GM12878 (cell line): Measurements from ENCODE around the gene SPAG17. TPM values are rescaled to one million over a fixed set of nuclear protein-coding genes. Genes with fewer than 3 reads are reported as not detected.

Experiments used
- ATAC-seq: fragments of 200-7000 bp; cut with Tn5 transposase; 3 replicates; pipeline ENCODE4 v1.9.1; 2020; ENCODE audit warnings: mild to moderate bottlenecking, moderate library complexity
- BruUV-seq: library from RNA; stranded (reverse); fragments of 400-500 nt; replicated peaks from 2 replicates; lab custom pipeline; 2021; lab: Mats Ljungman, UMichigan
- CTCF ChIA-PET: fragments of 300-600 bp; sonication (Branson Sonifier 250); formaldehyde crosslinking; extraction: SDS; loops from one replicate; lab custom pipeline; 2021; ENCODE audit warnings: inconsistent platforms; lab: Yijun Ruan, JAX
- POLR2A ChIA-PET: fragments of 350-600 bp; formaldehyde crosslinking; extraction: SDS; loops from one replicate; lab custom pipeline; 2021; ENCODE audit warnings: inconsistent platforms; lab: Charles Lee
- RAD21 ChIA-PET: fragments of 300-600 bp; sonication (Branson Sonifier 250); formaldehyde crosslinking; loops from one replicate; lab custom pipeline; 2023; ENCODE audit warnings: antibody characterized with exemption; ENCODE audit not compliant: unreplicated experiment; lab: Charles Lee
- SMC1A ChIA-PET: fragments of 300-600 bp; sonication (Branson Sonifier 250); formaldehyde crosslinking; loops from one replicate; lab custom pipeline; 2023; ENCODE audit not compliant: unreplicated experiment, uncharacterized antibody; lab: Charles Lee
- DNase-seq: peaks from one replicate; pipeline ENCODE4 v3.0.0-alpha.2; 2011; ENCODE audit warnings: low read depth, low spot score
- FAIRE-seq: peaks from 3 replicates; lab custom pipeline; 2011; peaks lifted over from hg19 to GRCh38; lab: Jason Lieb, UNC
- H2AFZ ChIP-seq: 2 replicates; pipeline ENCODE4 v1.6.0; 2011; ENCODE audit warnings: low read depth, low read length, control low read depth; ENCODE audit not compliant: control insufficient read depth
- H3K27ac ChIP-seq: 2 replicates; pipeline ENCODE4 v1.5.1; 2011; ENCODE audit warnings: control low read depth; ENCODE audit not compliant: control insufficient read depth, insufficient read depth
- H3K27me3 ChIP-seq, 2 experiments: replicated peaks in 1 of 2; 2 replicates each; pipeline versions ENCODE4 v1.6.0 to v1.6.1; 2011; ENCODE audit warnings: low read length in 1 of 2; ENCODE audit not compliant: control insufficient read depth in 2 of 2, insufficient read depth in 2 of 2
- H3K36me3 ChIP-seq, 2 experiments: 2 replicates each; pipeline ENCODE4 v1.5.1; 2011; ENCODE audit warnings: low read length in 1 of 2; ENCODE audit not compliant: control insufficient read depth in 2 of 2, insufficient read depth in 2 of 2
- H3K4me1 ChIP-seq: 2 replicates; pipeline ENCODE4 v1.6.1; 2011; ENCODE audit warnings: mild to moderate bottlenecking, low read length, moderate library complexity, mixed read lengths; ENCODE audit not compliant: control insufficient read depth, insufficient read depth
- H3K4me2 ChIP-seq: 2 replicates; pipeline ENCODE4 v1.6.0; 2011; ENCODE audit warnings: control low read depth; ENCODE audit not compliant: control insufficient read depth, insufficient read depth
- H3K4me3 ChIP-seq: fragments of 200-600 bp; sonication (generic); 2 replicates; pipeline ENCODE4 v1.5.1; 2016
- H3K79me2 ChIP-seq: 2 replicates; pipeline ENCODE4 v1.6.0; 2011; ENCODE audit warnings: low read length; ENCODE audit not compliant: control insufficient read depth, insufficient read depth
- H3K9ac ChIP-seq: 2 replicates; pipeline ENCODE4 v1.8.0; 2011; ENCODE audit warnings: low read length, control low read depth, mixed read lengths; ENCODE audit not compliant: control insufficient read depth, insufficient read depth
- H3K9me3 ChIP-seq: replicated peaks from 3 replicates; pipeline ENCODE4 v1.5.1; 2011; ENCODE audit warnings: mild to moderate bottlenecking, low read length; ENCODE audit not compliant: control insufficient read depth, insufficient read depth
- H4K20me1 ChIP-seq: 2 replicates; pipeline ENCODE4 v1.6.0; 2011; ENCODE audit not compliant: control insufficient read depth, insufficient read depth
- BRCA1 ChIP-seq: IDR thresholded peaks from 2 replicates; pipeline ENCODE4 v1.6.1; 2011; ENCODE audit warnings: low read depth, low read length, improper control_type of control experiment
- CHD1 ChIP-seq: IDR thresholded peaks from 2 replicates; pipeline ENCODE4 v1.6.1; 2012; ENCODE audit warnings: low read depth, low read length, improper control_type of control experiment
- CREB1 ChIP-seq: IDR thresholded peaks from 2 replicates; pipeline ENCODE4 v1.6.1; 2012; ENCODE audit warnings: low read depth, mild to moderate bottlenecking, inconsistent platforms
- MEF2B ChIP-seq: fragments of 450-650 bp; IDR thresholded peaks from 2 replicates; pipeline ENCODE4 v1.6.1; 2018; ENCODE audit warnings: mild to moderate bottlenecking, moderate library complexity; ENCODE audit not compliant: partially characterized antibody, poor library complexity, severe bottlenecking
- RAD51 ChIP-seq: fragments of 450-650 bp; IDR thresholded peaks from 2 replicates; pipeline ENCODE4 v1.6.1; 2016; ENCODE audit warnings: moderate library complexity, mild to moderate bottlenecking, inconsistent platforms
- SIX5 ChIP-seq: IDR thresholded peaks from 2 replicates; pipeline ENCODE4 v1.6.1; 2011; ENCODE audit warnings: mild to moderate bottlenecking, low read depth, low read length, moderate library complexity; ENCODE audit not compliant: severe bottlenecking
- TCF7 ChIP-seq: IDR thresholded peaks from 2 replicates; pipeline ENCODE4 v1.6.1; 2014; ENCODE audit warnings: antibody characterized with exemption, borderline replicate concordance
- WGBS: methylation state at CpG from one replicate; pipeline ENCODE4 v1.1.6; 2016; ENCODE audit warnings: low lambda C conversion rate; ENCODE audit not compliant: insufficient replicate concordance, insufficient coverage; ENCODE audit errors: missing lambda C conversion rate; 5-methylcytosine and 5-hydroxymethylcytosine counted together
- in situ Hi-C: fragments of 300-500 bp; cut with MboI; formaldehyde crosslinking; loops from 9 replicates; pipeline ENCODE4 v1.14.3; 2018; ENCODE audit warnings: mixed read lengths
- intact Hi-C: fragments of 100-400 bp; cut with micrococcal nuclease; formaldehyde crosslinking; loops from one replicate; pipeline ENCODE4 v1.14.2; 2022; ENCODE audit not compliant: unreplicated experiment
- polyA plus RNA-seq, 11 experiments: library from polyadenylated mRNA; depleted of rRNA in 4 of 11; unstranded in 6 of 11; stranded (reverse) in 5 of 11; fragments of >200 nt; fragmentation: Nextera tagmentation in 4 of 11; fragmentation: Illumina TruSeq in 1 of 11; extraction: Ambion mirVana in 4 of 11; extraction: Trizol in 1 of 11; gene quantifications; 1 replicate in 1 of 11; 2 replicates in 10 of 11; pipeline versions ENCODE4 v1.2.1 to v1.2.3, GENCODE V29; 2011 to 2016; ENCODE audit warnings: inconsistent platforms in 2 of 11, missing spikeins in 2 of 11, low read depth in 1 of 11
- total RNA-seq, 4 experiments: library from RNA; depleted of rRNA in 3 of 4; stranded (reverse); fragments of >200 nt in 3 of 4; fragmentation: Illumina TruSeq in 1 of 4; extraction: Trizol in 1 of 4; gene quantifications; 2 replicates each; pipeline versions ENCODE4 v1.2.1 to v1.2.3, GENCODE V29; 2013 to 2021
- TF ChIP-seq, protein P1 (sequence below): fragments of 450-650 bp; IDR thresholded peaks from 2 replicates; pipeline ENCODE4 v1.6.1; 2017; ENCODE audit warnings: mild to moderate bottlenecking, moderate library complexity
- TF ChIP-seq, protein P2 (sequence below): IDR thresholded peaks from 2 replicates; pipeline ENCODE4 v1.6.1; 2012; ENCODE audit warnings: mild to moderate bottlenecking, low read depth, low read length
- TF ChIP-seq, protein P3 (sequence below): fragments of 450-650 bp; formaldehyde crosslinking; IDR thresholded peaks from 2 replicates; pipeline ENCODE4 v1.4.0; 2020; ENCODE audit warnings: mild to moderate bottlenecking, moderate library complexity
- TF ChIP-seq, protein P4 (sequence below): IDR thresholded peaks from 2 replicates; pipeline ENCODE4 v1.6.1; 2012; ENCODE audit warnings: low read length, inconsistent platforms

SPAG17 gene
- total and polyA plus RNA-seq, 10 of the 15 experiments (the other 5 are each of a cell fraction or from before 2014, with no cell fraction given), result 0.02 to 0.16 (median 0.03) TPM; not detected in 7

DNA sequence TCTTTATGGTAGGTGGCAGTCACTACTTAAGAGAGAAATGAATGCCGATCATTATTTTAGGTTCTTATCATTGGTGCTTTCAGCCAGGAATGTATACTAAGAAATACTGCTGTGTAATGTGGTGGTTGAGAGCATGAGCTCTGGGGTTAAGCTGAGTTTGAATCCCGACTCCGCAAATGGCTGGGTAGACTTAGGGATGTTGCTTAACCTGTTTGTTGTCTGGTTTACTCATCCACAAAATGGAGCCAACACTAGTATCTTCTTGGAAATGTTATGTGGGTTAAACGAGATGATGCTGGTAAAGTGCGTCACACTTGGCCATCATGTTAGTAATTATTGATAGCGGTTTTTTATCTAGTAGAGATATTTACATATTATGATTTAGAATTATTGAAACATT is 171.7 kb downstream of the SPAG17 start:
- SMC1A ChIA-PET, result no interaction called here
- no peaks in the 10 kb centered on the region for H3K4me1 ChIP-seq
- no peaks in the 10 kb centered on the region for H3K79me2 ChIP-seq
- H3K27ac ChIP-seq, result no peak overlapping the region
- POLR2A ChIA-PET, result no interaction called here
- no peak overlapping the region for H3K9ac ChIP-seq
- 37% methylated on average over 6 of the region's 6 CpGs for WGBS
- no peak for ATAC-seq
- no peak overlapping the region for H3K4me2 ChIP-seq
- no peak for FAIRE-seq
- no peaks in the 10 kb centered on the region for H3K27me3 ChIP-seq
- CTCF ChIA-PET, result no interaction called here
- no peak for DNase-seq
- no peak overlapping the region for H3K4me3 ChIP-seq
- H3K9me3 ChIP-seq, result no peaks in the 10 kb centered on the region
- H3K36me3 ChIP-seq, result no peaks in the 10 kb centered on the region
- H4K20me1 ChIP-seq, result no peaks in the 10 kb centered on the region
- RAD21 ChIA-PET, result no interaction called here
- no TSS peak for BruUV-seq
- intact Hi-C loops, result no loop called here
- H2AFZ ChIP-seq, result no peak overlapping the region
- in situ Hi-C loops, result no loop called here
- TF ChIP-seq BRCA1, result no peak
- TF ChIP-seq, protein P1, sequence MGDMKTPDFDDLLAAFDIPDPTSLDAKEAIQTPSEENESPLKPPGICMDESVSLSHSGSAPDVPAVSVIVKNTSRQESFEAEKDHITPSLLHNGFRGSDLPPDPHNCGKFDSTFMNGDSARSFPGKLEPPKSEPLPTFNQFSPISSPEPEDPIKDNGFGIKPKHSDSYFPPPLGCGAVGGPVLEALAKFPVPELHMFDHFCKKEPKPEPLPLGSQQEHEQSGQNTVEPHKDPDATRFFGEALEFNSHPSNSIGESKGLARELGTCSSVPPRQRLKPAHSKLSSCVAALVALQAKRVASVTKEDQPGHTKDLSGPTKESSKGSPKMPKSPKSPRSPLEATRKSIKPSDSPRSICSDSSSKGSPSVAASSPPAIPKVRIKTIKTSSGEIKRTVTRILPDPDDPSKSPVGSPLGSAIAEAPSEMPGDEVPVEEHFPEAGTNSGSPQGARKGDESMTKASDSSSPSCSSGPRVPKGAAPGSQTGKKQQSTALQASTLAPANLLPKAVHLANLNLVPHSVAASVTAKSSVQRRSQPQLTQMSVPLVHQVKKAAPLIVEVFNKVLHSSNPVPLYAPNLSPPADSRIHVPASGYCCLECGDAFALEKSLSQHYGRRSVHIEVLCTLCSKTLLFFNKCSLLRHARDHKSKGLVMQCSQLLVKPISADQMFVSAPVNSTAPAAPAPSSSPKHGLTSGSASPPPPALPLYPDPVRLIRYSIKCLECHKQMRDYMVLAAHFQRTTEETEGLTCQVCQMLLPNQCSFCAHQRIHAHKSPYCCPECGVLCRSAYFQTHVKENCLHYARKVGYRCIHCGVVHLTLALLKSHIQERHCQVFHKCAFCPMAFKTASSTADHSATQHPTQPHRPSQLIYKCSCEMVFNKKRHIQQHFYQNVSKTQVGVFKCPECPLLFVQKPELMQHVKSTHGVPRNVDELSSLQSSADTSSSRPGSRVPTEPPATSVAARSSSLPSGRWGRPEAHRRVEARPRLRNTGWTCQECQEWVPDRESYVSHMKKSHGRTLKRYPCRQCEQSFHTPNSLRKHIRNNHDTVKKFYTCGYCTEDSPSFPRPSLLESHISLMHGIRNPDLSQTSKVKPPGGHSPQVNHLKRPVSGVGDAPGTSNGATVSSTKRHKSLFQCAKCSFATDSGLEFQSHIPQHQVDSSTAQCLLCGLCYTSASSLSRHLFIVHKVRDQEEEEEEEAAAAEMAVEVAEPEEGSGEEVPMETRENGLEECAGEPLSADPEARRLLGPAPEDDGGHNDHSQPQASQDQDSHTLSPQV, result no peak
- TF ChIP-seq, protein P2, sequence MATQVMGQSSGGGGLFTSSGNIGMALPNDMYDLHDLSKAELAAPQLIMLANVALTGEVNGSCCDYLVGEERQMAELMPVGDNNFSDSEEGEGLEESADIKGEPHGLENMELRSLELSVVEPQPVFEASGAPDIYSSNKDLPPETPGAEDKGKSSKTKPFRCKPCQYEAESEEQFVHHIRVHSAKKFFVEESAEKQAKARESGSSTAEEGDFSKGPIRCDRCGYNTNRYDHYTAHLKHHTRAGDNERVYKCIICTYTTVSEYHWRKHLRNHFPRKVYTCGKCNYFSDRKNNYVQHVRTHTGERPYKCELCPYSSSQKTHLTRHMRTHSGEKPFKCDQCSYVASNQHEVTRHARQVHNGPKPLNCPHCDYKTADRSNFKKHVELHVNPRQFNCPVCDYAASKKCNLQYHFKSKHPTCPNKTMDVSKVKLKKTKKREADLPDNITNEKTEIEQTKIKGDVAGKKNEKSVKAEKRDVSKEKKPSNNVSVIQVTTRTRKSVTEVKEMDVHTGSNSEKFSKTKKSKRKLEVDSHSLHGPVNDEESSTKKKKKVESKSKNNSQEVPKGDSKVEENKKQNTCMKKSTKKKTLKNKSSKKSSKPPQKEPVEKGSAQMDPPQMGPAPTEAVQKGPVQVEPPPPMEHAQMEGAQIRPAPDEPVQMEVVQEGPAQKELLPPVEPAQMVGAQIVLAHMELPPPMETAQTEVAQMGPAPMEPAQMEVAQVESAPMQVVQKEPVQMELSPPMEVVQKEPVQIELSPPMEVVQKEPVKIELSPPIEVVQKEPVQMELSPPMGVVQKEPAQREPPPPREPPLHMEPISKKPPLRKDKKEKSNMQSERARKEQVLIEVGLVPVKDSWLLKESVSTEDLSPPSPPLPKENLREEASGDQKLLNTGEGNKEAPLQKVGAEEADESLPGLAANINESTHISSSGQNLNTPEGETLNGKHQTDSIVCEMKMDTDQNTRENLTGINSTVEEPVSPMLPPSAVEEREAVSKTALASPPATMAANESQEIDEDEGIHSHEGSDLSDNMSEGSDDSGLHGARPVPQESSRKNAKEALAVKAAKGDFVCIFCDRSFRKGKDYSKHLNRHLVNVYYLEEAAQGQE, result no peak
- TF ChIP-seq, protein P3, sequence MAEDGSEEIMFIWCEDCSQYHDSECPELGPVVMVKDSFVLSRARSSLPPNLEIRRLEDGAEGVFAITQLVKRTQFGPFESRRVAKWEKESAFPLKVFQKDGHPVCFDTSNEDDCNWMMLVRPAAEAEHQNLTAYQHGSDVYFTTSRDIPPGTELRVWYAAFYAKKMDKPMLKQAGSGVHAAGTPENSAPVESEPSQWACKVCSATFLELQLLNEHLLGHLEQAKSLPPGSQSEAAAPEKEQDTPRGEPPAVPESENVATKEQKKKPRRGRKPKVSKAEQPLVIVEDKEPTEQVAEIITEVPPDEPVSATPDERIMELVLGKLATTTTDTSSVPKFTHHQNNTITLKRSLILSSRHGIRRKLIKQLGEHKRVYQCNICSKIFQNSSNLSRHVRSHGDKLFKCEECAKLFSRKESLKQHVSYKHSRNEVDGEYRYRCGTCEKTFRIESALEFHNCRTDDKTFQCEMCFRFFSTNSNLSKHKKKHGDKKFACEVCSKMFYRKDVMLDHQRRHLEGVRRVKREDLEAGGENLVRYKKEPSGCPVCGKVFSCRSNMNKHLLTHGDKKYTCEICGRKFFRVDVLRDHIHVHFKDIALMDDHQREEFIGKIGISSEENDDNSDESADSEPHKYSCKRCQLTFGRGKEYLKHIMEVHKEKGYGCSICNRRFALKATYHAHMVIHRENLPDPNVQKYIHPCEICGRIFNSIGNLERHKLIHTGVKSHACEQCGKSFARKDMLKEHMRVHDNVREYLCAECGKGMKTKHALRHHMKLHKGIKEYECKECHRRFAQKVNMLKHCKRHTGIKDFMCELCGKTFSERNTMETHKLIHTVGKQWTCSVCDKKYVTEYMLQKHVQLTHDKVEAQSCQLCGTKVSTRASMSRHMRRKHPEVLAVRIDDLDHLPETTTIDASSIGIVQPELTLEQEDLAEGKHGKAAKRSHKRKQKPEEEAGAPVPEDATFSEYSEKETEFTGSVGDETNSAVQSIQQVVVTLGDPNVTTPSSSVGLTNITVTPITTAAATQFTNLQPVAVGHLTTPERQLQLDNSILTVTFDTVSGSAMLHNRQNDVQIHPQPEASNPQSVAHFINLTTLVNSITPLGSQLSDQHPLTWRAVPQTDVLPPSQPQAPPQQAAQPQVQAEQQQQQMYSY (CRISPR knock-in tag), result no peak
- no peak for TF ChIP-seq MEF2B
- no peak for TF ChIP-seq TCF7
- no peak for TF ChIP-seq RAD51
- TF ChIP-seq CHD1, result no peak
- TF ChIP-seq SIX5, result no peak
- TF ChIP-seq, protein P4, sequence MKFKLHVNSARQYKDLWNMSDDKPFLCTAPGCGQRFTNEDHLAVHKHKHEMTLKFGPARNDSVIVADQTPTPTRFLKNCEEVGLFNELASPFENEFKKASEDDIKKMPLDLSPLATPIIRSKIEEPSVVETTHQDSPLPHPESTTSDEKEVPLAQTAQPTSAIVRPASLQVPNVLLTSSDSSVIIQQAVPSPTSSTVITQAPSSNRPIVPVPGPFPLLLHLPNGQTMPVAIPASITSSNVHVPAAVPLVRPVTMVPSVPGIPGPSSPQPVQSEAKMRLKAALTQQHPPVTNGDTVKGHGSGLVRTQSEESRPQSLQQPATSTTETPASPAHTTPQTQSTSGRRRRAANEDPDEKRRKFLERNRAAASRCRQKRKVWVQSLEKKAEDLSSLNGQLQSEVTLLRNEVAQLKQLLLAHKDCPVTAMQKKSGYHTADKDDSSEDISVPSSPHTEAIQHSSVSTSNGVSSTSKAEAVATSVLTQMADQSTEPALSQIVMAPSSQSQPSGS, result no peak
- TF ChIP-seq CREB1, result no peak
